Stimulated activated CD4-positive, alpha-beta T cell treated with anti-CD3 and anti-CD28 coated beads, TNF-alpha, amount 100 ng/mL, for 24 hours (primary cell): ENCODE measurements around the gene HSD3B7.

Experiments used
- DNase-seq, 3 experiments: peaks; one replicate each; pipeline ENCODE4 v3.0.0-alpha.2; 2020; ENCODE audit warnings: low read depth in 3 of 3

HSD3B7 gene

GRCh38 chr16:30982548-30983288 is 2.3 kb upstream of the HSD3B7 start:
- no peak for DNase-seq

GRCh38 chr16:30983289-30983889 is 1.6 kb upstream of the HSD3B7 start:
- DNase-seq = no peak

GRCh38 chr16:30983898-30984610 is 953 bp upstream of the HSD3B7 start:
- no peak for DNase-seq

GRCh38 chr16:30985401-30986128 is 558 bp downstream of the HSD3B7 start:
- DNase-seq = no peak

- no peak for DNase-seq
Measured at GRCh38 chr16:30986129-30986991, 1.4 kb downstream of the HSD3B7 start.

GRCh38 chr16:30987581-30988190 is 2.7 kb downstream of the HSD3B7 start:
- DNase-seq = no peak

GRCh38 chr16:30989469-30990047 is 4.6 kb downstream of the HSD3B7 start:
- DNase-seq = no peak

- DNase-seq = no peak
Measured at GRCh38 chr16:30990105-30990504, 5.1 kb downstream of the HSD3B7 start.

- DNase-seq = no peak
Measured at GRCh38 chr16:30991052-30991451, 6.0 kb downstream of the HSD3B7 start.

GRCh38 chr16:30992276-30992780 is 7.3 kb downstream of the HSD3B7 start:
- no peak for DNase-seq

- DNase-seq = no peak
Measured at GRCh38 chr16:30992931-30993816, 8.2 kb downstream of the HSD3B7 start.

- DNase-seq = no peak
Measured at GRCh38 chr16:30995927-30996323, 10.9 kb downstream of the HSD3B7 start.

GRCh38 chr16:30996324-30996984 is 11.4 kb downstream of the HSD3B7 start:
- DNase-seq = no peak

- peak; percentile 61 to 84 (median 70) for DNase-seq
Measured at GRCh38 chr16:30996985-30997724, 12.1 kb downstream of the HSD3B7 start.

GRCh38 chr16:30997725-30998711 is 13.0 kb downstream of the HSD3B7 start:
- no peak for DNase-seq

GRCh38 chr16:30998852-30999761 is 14.1 kb downstream of the HSD3B7 start:
- no peak for DNase-seq
